ENCODE measurements around the gene MX1.

The MX1 gene

GRCh38 chr21:41449613-41450012 lies 23.6 kb downstream of the MX1 start:
- ATAC-seq = no peak
- no peak for TF ChIP-seq ZNF70 (CRISPR knock-in tag; IDR thresholded peaks at IDR 0.05)
- TF ChIP-seq ARNTL (CRISPR knock-in tag; IDR thresholded peaks at IDR 0.05; ENCODE audit: borderline replicate concordance, low read depth) = no peak
- TF ChIP-seq BACH2 (CRISPR knock-in tag; IDR thresholded peaks at IDR 0.05; ENCODE audit: borderline replicate concordance) = no peak

GRCh38 chr21:41451753-41452676 lies 26.0 kb downstream of the MX1 start:
- TF ChIP-seq PATZ1 (CRISPR knock-in tag; IDR thresholded peaks at IDR 0.05; ENCODE audit: borderline replicate concordance) (no peak), ZFP30 (CRISPR knock-in tag; IDR thresholded peaks at IDR 0.05) (no peak)
- TF ChIP-seq, protein P1, sequence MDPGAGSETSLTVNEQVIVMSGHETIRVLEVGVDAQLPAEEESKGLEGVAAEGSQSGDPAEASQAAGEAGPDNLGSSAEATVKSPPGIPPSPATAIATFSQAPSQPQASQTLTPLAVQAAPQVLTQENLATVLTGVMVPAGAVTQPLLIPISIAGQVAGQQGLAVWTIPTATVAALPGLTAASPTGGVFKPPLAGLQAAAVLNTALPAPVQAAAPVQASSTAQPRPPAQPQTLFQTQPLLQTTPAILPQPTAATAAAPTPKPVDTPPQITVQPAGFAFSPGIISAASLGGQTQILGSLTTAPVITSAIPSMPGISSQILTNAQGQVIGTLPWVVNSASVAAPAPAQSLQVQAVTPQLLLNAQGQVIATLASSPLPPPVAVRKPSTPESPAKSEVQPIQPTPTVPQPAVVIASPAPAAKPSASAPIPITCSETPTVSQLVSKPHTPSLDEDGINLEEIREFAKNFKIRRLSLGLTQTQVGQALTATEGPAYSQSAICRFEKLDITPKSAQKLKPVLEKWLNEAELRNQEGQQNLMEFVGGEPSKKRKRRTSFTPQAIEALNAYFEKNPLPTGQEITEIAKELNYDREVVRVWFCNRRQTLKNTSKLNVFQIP (CRISPR knock-in tag; IDR thresholded peaks at IDR 0.05; ENCODE audit: borderline replicate concordance, low read depth) = no peak
- no peak for ATAC-seq

- TF ChIP-seq ZNF8 (CRISPR knock-in tag; IDR thresholded peaks at IDR 0.05) = no peak
Measured at GRCh38 chr21:41453198-41453597, 27.2 kb downstream of the MX1 start.

GRCh38 chr21:41453761-41454160 lies 27.7 kb downstream of the MX1 start:
- TF ChIP-seq TOX (CRISPR knock-in tag; IDR thresholded peaks at IDR 0.05; ENCODE audit: borderline replicate concordance) (no peak), CSDC2 (CRISPR knock-in tag; IDR thresholded peaks at IDR 0.05) (no peak), ISL1 (CRISPR knock-in tag; IDR thresholded peaks at IDR 0.05) (no peak), ESRRG (CRISPR knock-in tag; IDR thresholded peaks at IDR 0.05) (no peak), ZNF565 (CRISPR knock-in tag; conservative IDR thresholded peaks at IDR 0.05; ENCODE audit: low read depth) (no peak), TCF4 (CRISPR knock-in tag; IDR thresholded peaks at IDR 0.05; ENCODE audit: borderline replicate concordance) (no peak), ZFP30 (CRISPR knock-in tag; IDR thresholded peaks at IDR 0.05) (no peak), BACH2 (CRISPR knock-in tag; IDR thresholded peaks at IDR 0.05; ENCODE audit: borderline replicate concordance) (no peak), ZNF70 (CRISPR knock-in tag; IDR thresholded peaks at IDR 0.05) (no peak), ZC3H10 (CRISPR knock-in tag; IDR thresholded peaks at IDR 0.05) (no peak), TSHZ2 (CRISPR knock-in tag; IDR thresholded peaks at IDR 0.05) (no peak), PATZ1 (CRISPR knock-in tag; IDR thresholded peaks at IDR 0.05; ENCODE audit: borderline replicate concordance) (no peak), GLIS3 (CRISPR knock-in tag; IDR thresholded peaks at IDR 0.05) (no peak), CSRNP3 (CRISPR knock-in tag; IDR thresholded peaks at IDR 0.05) (no peak), SNAI2 (CRISPR knock-in tag; IDR thresholded peaks at IDR 0.05) (no peak), RARB (CRISPR knock-in tag; IDR thresholded peaks at IDR 0.05) (no peak), ZFP3 (CRISPR knock-in tag; IDR thresholded peaks at IDR 0.05) (no peak)
- TF ChIP-seq, protein P2, sequence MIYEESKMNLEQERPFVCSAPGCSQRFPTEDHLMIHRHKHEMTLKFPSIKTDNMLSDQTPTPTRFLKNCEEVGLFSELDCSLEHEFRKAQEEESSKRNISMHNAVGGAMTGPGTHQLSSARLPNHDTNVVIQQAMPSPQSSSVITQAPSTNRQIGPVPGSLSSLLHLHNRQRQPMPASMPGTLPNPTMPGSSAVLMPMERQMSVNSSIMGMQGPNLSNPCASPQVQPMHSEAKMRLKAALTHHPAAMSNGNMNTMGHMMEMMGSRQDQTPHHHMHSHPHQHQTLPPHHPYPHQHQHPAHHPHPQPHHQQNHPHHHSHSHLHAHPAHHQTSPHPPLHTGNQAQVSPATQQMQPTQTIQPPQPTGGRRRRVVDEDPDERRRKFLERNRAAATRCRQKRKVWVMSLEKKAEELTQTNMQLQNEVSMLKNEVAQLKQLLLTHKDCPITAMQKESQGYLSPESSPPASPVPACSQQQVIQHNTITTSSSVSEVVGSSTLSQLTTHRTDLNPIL (CRISPR knock-in tag; IDR thresholded peaks at IDR 0.05; ENCODE audit: low read depth) = no peak
- ATAC-seq = no peak

More at GRCh38 chr21:41453198-41453597, 27.2 kb downstream of the MX1 start:
- no peak for ATAC-seq

Measured in SK-N-SH treated with all-trans-retinoic acid at 6 μM for 48 hours (cell line).